Stimulated activated naive CD8-positive, alpha-beta T cell treated with anti-CD3 and anti-CD28 coated beads, Interleukin-15, Interleukin-2, amounts not matched to agents 100 ng/mL and 50 ng/mL, for 24 hours (primary cell): ENCODE data around the gene TAF10.

Experiments used
- H3K27ac Mint-ChIP-seq: one replicate; pipeline ENCODE4 v1.8.0; 2021; ENCODE audit warnings: mild to moderate bottlenecking, mixed read lengths
- H3K27me3 Mint-ChIP-seq: one replicate; pipeline ENCODE4 v1.8.0; 2021; ENCODE audit warnings: mixed read lengths
- H3K36me3 Mint-ChIP-seq: one replicate; pipeline ENCODE4 v1.8.0; 2021; ENCODE audit warnings: low read depth, mixed read lengths
- H3K4me1 Mint-ChIP-seq: one replicate; pipeline ENCODE4 v1.8.0; 2021; ENCODE audit warnings: low read depth, mixed read lengths
- H3K4me3 Mint-ChIP-seq: one replicate; pipeline ENCODE4 v1.8.0; 2021; ENCODE audit warnings: mild to moderate bottlenecking, mixed read lengths
- H3K9me3 Mint-ChIP-seq: one replicate; pipeline ENCODE4 v1.8.0; 2021; ENCODE audit warnings: mixed read lengths

TAF10 gene

DNA sequence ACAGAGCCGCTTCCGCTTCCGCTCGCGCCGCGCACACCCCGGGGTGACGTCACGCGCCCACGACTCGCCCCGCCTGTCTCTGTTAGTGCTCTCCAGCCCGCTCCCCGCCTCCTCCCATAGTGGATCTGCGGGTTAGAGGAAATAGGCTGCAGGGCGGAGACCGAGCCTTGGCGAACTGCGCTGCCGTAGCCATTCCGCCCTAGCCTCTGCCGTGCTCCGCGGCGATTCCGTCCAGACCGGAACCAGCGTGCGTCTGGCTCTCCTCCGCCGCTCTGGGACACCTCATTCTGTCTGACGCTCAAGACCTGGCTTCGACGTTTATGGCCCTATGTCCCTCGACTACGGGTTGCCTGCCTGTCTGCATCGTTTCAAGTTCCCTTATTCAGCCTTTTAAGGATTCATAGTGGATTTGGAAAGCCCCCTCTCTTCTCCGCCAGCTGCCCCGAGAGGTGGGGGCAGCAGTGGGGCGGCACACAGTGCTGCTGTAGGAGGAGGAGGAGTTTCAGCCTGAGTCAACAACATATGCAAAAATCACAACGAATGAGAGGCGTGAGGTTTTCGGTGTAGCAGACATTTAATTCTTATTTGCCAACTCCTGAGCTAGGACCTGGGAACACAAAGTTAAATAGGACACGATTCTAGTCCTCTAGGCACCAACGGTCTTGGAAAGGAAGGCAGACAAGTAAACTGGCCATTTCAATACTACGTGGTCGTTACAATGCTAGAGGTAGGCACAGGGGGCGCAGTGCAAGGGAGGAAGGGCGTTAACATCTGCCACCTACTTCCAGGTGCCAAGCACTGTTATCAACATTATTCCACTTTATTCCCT lies at the start of gene TAF10:
TSS of gene TAF10 (minus strand) at position 4 of the 829 bp plus-strand sequence. CDS start 27 bp downstream, outside the sequence.
- Mint-ChIP-seq H3K27ac (peak within 1 kb of the TSS; percentile 91), H3K4me1 (peaks cover 52% of the 10 kb centered on the region), H3K27me3 (no peaks in the 10 kb centered on the region), H3K36me3 (peaks cover 43% of the 10 kb centered on the region), H3K9me3 (no peaks in the 10 kb centered on the region), H3K4me3 (peak within 1 kb of the TSS; percentile 92)

DNA sequence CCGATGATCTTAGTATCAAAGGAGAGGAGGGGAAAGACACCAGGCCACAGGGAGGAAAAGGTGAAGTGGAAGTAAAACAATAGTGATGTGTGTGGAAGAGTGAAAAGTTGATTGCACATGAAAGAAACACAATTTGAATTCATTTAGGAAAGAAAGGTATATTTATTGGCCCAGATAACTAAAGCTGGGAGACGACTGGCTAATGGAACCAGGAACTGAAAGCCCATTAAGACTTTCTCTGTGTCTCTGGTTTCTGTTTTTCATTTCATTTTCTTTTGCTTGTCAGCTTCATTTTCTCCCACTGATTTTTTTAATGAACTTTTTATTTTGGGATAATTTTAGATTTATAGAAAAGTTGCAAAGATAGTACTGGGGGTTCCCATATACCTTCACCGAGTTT lies 48.7 kb upstream of the TAF10 start:
- H3K4me3 Mint-ChIP-seq = no peak overlapping the region
- H3K4me1 Mint-ChIP-seq = peaks cover 8% of the 10 kb centered on the region
- no peaks in the 10 kb centered on the region for H3K9me3 Mint-ChIP-seq
- H3K27me3 Mint-ChIP-seq = peaks cover 13% of the 10 kb centered on the region
- H3K36me3 Mint-ChIP-seq = no peaks in the 10 kb centered on the region
- no peak overlapping the region for H3K27ac Mint-ChIP-seq

DNA sequence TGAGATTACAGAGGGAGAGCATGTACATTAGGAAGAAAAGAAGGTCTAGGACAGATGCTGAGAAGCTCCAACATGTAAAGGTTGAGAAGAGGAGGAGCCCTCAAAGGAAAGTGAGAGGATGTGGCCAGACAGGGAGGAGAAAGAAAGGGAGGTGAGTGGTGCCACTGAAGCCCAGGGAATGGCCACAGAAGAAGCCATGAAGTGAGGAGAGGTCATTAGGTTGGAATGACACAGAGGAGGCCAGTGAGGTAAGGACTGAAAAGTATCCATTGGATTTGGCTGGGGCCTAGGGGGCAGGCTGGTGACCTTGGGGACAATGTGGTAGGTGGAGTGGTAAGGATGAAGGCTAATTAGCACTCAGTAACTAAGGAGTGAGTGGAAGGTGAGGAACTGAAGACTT lies 46.6 kb upstream of the TAF10 start:
- peaks cover 13% of the 10 kb centered on the region for H3K27me3 Mint-ChIP-seq
- no peaks in the 10 kb centered on the region for H3K36me3 Mint-ChIP-seq
- H3K4me3 Mint-ChIP-seq = no peak overlapping the region
- H3K4me1 Mint-ChIP-seq = peaks cover 7% of the 10 kb centered on the region
- H3K27ac Mint-ChIP-seq = no peak overlapping the region
- H3K9me3 Mint-ChIP-seq = no peaks in the 10 kb centered on the region

DNA sequence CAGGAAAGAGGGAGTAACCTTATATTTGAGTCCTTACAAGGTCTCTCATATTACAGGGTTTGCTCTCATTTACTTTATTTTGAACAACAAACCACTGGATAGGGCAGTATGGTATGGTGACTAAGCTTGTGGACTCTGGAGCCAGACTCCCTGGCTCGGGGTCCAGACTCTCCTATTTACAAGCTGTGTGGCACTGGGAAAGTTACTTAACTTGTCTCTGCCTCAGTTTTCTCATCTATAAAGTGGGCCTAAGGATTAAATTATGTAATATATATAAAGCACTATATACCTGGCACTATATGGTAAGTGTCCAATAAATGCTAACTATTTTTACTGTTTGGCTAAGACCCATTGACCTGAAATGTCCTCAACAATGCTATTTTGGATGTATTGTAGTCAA lies 45.3 kb upstream of the TAF10 start:
- peaks cover 4% of the 10 kb centered on the region for H3K4me1 Mint-ChIP-seq
- H3K9me3 Mint-ChIP-seq = no peaks in the 10 kb centered on the region
- H3K27me3 Mint-ChIP-seq = peaks cover 13% of the 10 kb centered on the region
- no peaks in the 10 kb centered on the region for H3K36me3 Mint-ChIP-seq
- H3K4me3 Mint-ChIP-seq = no peak overlapping the region
- no peak overlapping the region for H3K27ac Mint-ChIP-seq

DNA sequence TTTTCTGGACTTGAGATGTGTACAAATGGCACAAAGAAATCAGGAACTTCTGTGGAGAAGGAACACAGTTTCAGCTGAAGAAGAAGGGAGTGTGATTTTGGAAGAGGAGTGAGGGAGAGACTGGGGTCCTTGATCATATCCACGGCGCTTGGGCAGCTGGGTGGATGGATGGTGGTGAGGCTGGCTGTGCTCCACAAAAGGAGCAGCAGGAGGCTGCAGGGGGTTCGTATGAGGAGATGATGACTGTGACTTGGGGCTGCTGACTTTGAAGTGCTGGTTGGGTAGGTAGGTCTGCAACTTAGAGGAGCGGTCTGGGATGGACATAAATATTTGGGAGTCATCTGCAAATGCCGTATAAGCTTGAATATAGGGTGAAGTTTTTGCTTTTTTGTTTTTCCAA lies 44.9 kb upstream of the TAF10 start:
- H3K27ac Mint-ChIP-seq = no peak overlapping the region
- H3K9me3 Mint-ChIP-seq = no peaks in the 10 kb centered on the region
- H3K4me3 Mint-ChIP-seq = no peak overlapping the region
- no peaks in the 10 kb centered on the region for H3K36me3 Mint-ChIP-seq
- peaks cover 4% of the 10 kb centered on the region for H3K4me1 Mint-ChIP-seq
- peaks cover 13% of the 10 kb centered on the region for H3K27me3 Mint-ChIP-seq

DNA sequence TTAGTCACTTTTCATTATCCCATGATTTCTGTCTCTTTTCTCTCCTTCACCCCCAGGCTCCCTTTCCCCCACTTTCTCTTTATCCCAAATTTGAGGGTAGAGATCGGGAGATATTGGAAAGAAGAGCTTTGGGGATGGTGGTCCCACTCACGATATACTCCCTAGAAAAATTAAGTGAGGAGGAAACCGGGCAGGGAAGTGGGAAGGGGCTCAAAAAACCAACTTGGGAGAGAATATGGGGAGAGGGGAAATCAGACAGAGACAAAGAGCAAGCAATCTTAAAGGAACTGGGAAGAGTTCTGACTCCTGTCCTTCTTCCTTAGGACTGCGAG lies 44.5 kb upstream of the TAF10 start:
- Mint-ChIP-seq H3K4me1 (peaks cover 4% of the 10 kb centered on the region), H3K36me3 (no peaks in the 10 kb centered on the region), H3K27ac (peak overlapping the region; percentile 46), H3K9me3 (no peaks in the 10 kb centered on the region), H3K27me3 (peaks cover 13% of the 10 kb centered on the region), H3K4me3 (no peak overlapping the region)

DNA sequence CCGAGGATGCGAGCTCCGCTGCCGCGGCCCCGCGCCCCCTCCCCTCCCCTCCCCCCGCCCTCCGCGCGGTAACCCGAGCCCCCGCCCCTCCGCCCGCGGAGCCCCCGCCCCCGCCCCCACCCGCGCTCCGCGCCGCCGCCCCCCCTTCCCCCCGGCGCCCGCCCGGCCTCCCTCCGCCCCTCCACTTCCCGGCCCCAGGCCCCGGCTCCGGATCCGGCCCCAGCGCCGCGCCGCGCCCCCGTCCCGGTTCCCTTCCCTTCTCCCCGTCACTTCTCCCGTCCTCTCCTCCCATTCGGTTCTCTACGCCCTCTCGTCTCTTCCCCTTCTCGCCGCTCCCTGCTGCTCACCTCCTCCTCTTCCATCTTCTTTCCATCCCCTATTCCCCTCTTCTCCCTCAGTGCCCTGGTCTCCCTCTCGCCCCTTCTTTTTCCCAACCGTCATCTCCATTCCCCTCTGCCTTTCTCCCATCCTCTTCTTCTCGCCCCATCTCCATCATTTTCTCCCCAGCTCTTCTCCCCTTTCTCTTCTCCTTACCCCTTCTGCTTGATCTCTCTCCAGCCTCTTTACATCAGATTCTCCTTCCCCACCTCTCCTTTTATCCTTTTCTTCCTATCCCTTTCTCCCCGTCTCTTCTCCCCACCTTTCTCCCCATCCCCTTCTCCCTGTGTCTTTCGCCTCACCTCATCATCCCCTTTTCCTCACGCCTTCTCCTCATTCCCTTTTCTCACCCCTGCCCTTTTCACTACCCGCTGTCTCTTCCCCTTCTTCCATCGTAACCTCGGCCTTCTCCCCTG lies 44.0 kb upstream of the TAF10 start, which contains the start of gene DCHS1:
TSS of gene DCHS1 (minus strand) at position 20 of the 794 bp plus-strand sequence. CDS start 14,196 bp downstream, outside the sequence.
- Mint-ChIP-seq H3K27ac (peak within 1 kb of the TSS; percentile 46), H3K36me3 (no peaks in the 10 kb centered on the region), H3K4me1 (peaks cover 4% of the 10 kb centered on the region), H3K9me3 (no peaks in the 10 kb centered on the region), H3K27me3 (peaks cover 13% of the 10 kb centered on the region), H3K4me3 (peak within 1 kb of the TSS; percentile 45)

DNA sequence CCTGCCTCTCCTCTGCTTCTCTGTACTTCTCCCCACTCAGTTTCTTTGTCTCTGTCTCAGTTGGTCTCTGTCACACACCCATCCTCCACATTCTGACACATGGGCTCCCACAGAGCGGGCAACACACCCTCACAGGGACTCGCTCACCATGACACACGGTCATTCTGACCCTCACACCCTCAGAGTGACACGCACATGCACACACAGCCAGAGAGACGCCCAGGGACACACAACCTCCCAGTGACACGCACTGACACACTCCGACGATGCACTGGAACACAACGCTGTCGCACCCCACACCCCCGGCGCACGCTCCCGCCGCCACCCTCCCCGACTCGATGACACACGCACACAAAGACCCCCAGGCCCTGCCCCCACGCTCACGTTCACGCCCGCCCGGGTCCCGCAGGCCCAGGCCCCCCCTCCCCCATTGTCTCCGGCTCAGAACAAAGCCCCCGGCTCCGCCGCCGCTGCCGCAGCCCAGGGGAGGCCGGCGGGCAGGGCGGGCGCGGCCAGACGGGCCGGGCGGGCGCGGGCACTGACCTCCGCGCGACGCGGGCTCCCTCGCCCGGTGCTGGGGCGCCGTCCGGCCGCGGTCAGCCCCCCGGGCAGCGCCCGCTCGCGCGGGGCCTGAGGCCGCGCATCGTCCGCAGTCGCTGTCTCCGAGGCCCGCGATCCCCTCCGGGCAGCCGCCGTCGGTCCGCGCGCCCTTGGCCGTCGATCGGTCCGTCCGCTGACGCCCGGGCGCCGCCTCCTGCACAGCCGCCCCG lies 43.2 kb upstream of the TAF10 start:
- H3K4me1 Mint-ChIP-seq = peaks cover 4% of the 10 kb centered on the region

DNA sequence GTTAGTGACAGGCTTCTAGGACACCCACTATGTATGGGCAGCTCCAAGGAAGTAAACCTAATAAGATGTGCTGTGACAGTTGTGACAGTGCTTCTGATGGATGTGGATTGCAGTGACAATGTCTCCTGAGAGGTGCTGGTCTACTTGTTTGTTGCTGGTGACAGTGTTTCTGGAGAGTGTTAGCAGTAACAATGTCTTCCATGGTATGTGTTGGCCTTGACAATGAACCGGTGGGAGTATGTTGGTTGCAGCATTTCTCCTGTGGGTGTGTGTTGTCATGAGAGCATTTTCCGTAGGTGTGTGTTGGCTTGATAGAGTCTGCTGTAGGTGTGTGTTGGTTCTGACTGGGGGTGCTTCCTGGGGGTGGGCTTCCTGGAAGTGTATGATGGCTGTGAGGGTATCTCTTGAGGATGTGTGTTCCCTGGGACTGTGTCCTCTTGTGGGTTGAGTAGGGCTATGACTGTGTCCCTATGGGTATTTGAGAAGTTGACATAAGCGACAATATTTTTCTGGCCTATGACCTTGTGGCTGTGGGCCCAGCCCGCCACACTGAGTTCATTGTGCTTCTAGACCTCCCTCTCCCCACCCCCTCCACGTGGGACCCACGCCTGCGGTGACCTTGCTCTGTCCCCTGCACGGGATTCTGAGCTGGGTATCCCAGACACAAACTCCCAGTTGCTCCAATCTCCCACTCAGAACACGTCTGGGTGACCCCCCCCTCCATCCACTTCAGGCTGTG lies 42.4 kb upstream of the TAF10 start:
- H3K9me3 Mint-ChIP-seq = no peaks in the 10 kb centered on the region
- no peak overlapping the region for H3K4me3 Mint-ChIP-seq
- peaks cover 13% of the 10 kb centered on the region for H3K27me3 Mint-ChIP-seq
- no peak overlapping the region for H3K27ac Mint-ChIP-seq
- H3K36me3 Mint-ChIP-seq = no peaks in the 10 kb centered on the region
- H3K4me1 Mint-ChIP-seq = peaks cover 4% of the 10 kb centered on the region

More for the DNA sequence above, 43.2 kb upstream of the TAF10 start:
- Mint-ChIP-seq H3K9me3 (no peaks in the 10 kb centered on the region), H3K36me3 (no peaks in the 10 kb centered on the region), H3K27ac (no peak overlapping the region), H3K4me3 (no peak overlapping the region), H3K27me3 (peaks cover 13% of the 10 kb centered on the region)

DNA sequence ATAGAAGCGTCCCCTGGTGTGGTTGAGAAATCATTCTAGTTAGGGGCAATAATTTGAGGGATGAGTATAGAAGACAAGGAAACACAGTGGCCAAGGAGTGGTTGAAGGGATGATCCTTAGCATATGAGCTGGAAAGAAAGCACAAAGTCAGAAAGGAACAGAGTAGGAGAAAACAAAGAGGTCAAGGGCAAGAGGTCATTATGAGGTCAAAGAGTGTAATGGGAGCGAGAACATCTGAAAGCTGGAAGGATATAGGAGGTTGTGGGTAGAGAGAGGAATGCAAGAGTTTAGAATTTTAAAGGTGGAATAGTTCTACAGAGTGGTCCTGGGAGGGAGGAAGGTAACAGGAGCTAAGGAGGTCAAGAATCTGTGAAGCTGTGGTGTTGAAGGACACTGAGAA lies 41.6 kb upstream of the TAF10 start:
- H3K27me3 Mint-ChIP-seq = peaks cover 13% of the 10 kb centered on the region
- no peak overlapping the region for H3K4me3 Mint-ChIP-seq

DNA sequence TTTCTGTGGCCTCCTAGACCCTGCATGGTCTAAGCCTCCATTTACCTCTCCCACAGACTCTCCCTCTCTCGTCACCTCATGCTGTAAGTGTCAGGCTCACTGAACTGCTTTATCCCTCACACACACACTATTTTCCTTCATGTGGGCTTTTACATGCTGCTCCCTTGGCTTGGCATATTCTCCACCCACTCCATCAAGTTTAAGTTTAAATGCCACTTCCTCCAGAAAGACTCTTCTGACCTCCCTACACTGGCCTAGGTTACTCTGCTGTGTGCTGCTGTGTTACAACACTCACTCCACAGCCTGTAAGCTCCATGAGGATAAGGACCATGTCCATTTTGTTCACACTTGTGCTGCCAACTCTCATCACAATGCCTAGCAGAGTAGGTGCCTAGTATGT lies 41.1 kb upstream of the TAF10 start:
- no peaks in the 10 kb centered on the region for H3K36me3 Mint-ChIP-seq
- no peak overlapping the region for H3K4me3 Mint-ChIP-seq
- no peak overlapping the region for H3K27ac Mint-ChIP-seq
- peaks cover 4% of the 10 kb centered on the region for H3K4me1 Mint-ChIP-seq
- H3K27me3 Mint-ChIP-seq = peaks cover 13% of the 10 kb centered on the region
- H3K9me3 Mint-ChIP-seq = no peaks in the 10 kb centered on the region

More for the DNA sequence above, 41.6 kb upstream of the TAF10 start:
- no peak overlapping the region for H3K27ac Mint-ChIP-seq
- no peaks in the 10 kb centered on the region for H3K9me3 Mint-ChIP-seq
- H3K36me3 Mint-ChIP-seq = no peaks in the 10 kb centered on the region
- peaks cover 4% of the 10 kb centered on the region for H3K4me1 Mint-ChIP-seq

DNA sequence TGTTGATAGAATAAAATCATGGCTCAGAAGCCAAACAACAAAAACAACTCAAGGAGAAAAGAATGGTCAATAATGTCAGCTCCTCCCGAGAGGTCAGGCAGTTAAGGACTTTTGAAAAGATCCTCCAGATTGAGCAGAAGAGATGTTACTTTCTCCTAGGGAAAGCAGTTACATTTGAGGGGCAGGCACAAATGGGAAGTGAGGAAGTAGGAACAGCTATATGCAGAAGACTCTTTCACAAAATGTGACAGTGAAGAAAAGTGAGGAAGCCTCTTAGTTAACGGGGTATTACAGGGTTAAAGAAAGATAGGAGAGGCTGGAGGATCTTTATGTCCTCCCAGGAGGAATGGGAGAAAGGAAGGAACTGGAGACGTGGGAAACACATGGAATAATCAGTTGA lies 40.2 kb upstream of the TAF10 start:
- H3K36me3 Mint-ChIP-seq = no peaks in the 10 kb centered on the region
- H3K27ac Mint-ChIP-seq = no peak overlapping the region
- peaks cover 13% of the 10 kb centered on the region for H3K27me3 Mint-ChIP-seq
- H3K4me1 Mint-ChIP-seq = peaks cover 4% of the 10 kb centered on the region
- no peaks in the 10 kb centered on the region for H3K9me3 Mint-ChIP-seq
- H3K4me3 Mint-ChIP-seq = no peak overlapping the region

DNA sequence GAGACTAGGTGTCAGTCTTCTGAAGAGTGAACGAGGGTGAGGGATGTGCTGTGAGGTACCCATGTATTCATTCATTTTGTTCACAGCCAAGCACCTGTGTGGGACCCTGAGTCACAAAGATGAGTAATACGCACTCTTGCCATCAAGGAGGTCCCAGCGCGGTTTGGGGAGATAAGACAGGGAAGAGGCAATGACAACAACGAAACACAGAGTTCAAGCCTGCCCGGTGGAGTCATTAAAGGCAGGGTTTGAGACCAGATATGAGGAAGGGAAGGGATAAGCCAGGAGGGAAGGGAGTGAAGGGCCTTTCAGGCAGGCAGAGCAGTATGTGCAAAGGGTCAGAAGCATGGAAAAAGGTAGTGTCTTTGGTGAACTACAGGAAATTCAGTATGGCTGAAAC lies 39.0 kb upstream of the TAF10 start:
- H3K36me3 Mint-ChIP-seq = no peaks in the 10 kb centered on the region
- no peak overlapping the region for H3K4me3 Mint-ChIP-seq
- H3K9me3 Mint-ChIP-seq = no peaks in the 10 kb centered on the region
- H3K27ac Mint-ChIP-seq = no peak overlapping the region
- peaks cover 1% of the 10 kb centered on the region for H3K4me1 Mint-ChIP-seq
- peaks cover under 1% of the 10 kb centered on the region for H3K27me3 Mint-ChIP-seq

DNA sequence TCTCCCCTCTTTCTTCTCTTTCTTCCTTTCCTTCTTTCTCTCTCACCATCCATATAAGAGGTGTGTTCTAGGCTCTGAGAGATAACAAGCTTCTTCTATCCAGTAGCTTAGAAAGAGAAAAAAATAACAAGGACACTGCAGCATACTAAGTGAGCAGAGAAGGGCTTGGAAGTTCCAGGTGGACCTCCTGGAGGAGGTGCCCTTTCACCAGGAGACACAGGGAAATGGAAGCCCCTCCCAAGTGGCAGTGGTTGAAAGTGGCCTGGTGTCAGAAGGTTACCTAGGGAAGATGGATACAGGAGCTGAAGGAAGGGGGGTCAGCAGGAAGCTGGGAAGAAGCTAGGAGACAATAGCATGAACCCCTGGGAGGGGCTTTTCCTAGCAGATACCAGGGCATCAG lies 38.1 kb upstream of the TAF10 start:
- Mint-ChIP-seq H3K4me1 (no peaks in the 10 kb centered on the region), H3K27ac (no peak overlapping the region), H3K36me3 (no peaks in the 10 kb centered on the region), H3K4me3 (no peak overlapping the region), H3K27me3 (no peaks in the 10 kb centered on the region), H3K9me3 (no peaks in the 10 kb centered on the region)
